Progenitor cell of endocrine pancreas (in vitro differentiated cells): Measurements from ENCODE around the gene POLR1H. TPM values are rescaled to one million over a fixed set of nuclear protein-coding genes. Genes with fewer than 3 reads are reported as not detected.

Experiments
- DNase-seq: peaks from one replicate; pipeline ENCODE4 v3.0.0; 2021; ENCODE audit warnings: low spot score; ENCODE audit not compliant: unreplicated experiment
- H3K27ac Mint-ChIP-seq: 2 replicates; pipeline ENCODE4 v1.8.0; 2021; ENCODE audit warnings: mild to moderate bottlenecking, moderate library complexity, mixed read lengths
- H3K27me3 Mint-ChIP-seq: 2 replicates; pipeline ENCODE4 v1.8.0; 2021; ENCODE audit warnings: mixed read lengths
- H3K36me3 Mint-ChIP-seq: 2 replicates; pipeline ENCODE4 v1.8.0; 2022; ENCODE audit warnings: mixed read lengths; ENCODE audit not compliant: insufficient read depth
- H3K4me1 Mint-ChIP-seq: 2 replicates; pipeline ENCODE4 v1.8.0; 2021; ENCODE audit warnings: low read depth, mixed read lengths
- H3K4me3 Mint-ChIP-seq: 2 replicates; pipeline ENCODE4 v1.8.0; 2021; ENCODE audit warnings: low read depth, mild to moderate bottlenecking, moderate library complexity, mixed read lengths
- H3K9me3 Mint-ChIP-seq: 2 replicates; pipeline ENCODE4 v1.8.0; 2021; ENCODE audit warnings: low read depth, mixed read lengths
- CTCF ChIP-seq: fragments of 200-600 bp; sonication (generic); IDR thresholded peaks from one replicate; pipeline ENCODE4 v1.5.0; 2021; ENCODE audit warnings: antibody characterized with exemption, mild to moderate bottlenecking; ENCODE audit not compliant: unreplicated experiment
- total RNA-seq: library from RNA; stranded (reverse); gene quantifications from 2 replicates; pipeline ENCODE4 v1.2.1, GENCODE V29; 2021

Gene POLR1H
- total RNA-seq, 1 donor from 2014 or later: 27.3 TPM

GRCh38 chr6:30041221-30041620 lies 19.8 kb upstream of the POLR1H start:
- H3K4me1 Mint-ChIP-seq: no peaks in the 10 kb centered on the region
- H3K4me3 Mint-ChIP-seq: no peak overlapping the region
- no peaks in the 10 kb centered on the region for H3K36me3 Mint-ChIP-seq
- no peaks in the 10 kb centered on the region for H3K9me3 Mint-ChIP-seq
- H3K27ac Mint-ChIP-seq: no peak overlapping the region
- H3K27me3 Mint-ChIP-seq: no peaks in the 10 kb centered on the region
- DNase-seq: no peak
- TF ChIP-seq CTCF: no peak

GRCh38 chr6:30041821-30042220 lies 19.2 kb upstream of the POLR1H start:
- Mint-ChIP-seq H3K4me3 (no peak overlapping the region), H3K27me3 (no peaks in the 10 kb centered on the region), H3K9me3 (no peaks in the 10 kb centered on the region), H3K27ac (no peak overlapping the region), H3K36me3 (no peaks in the 10 kb centered on the region), H3K4me1 (no peaks in the 10 kb centered on the region)
- no peak for TF ChIP-seq CTCF
- DNase-seq: no peak

GRCh38 chr6:30042476-30042875 lies 18.6 kb upstream of the POLR1H start:
- Mint-ChIP-seq H3K4me3 (no peak overlapping the region), H3K4me1 (no peaks in the 10 kb centered on the region), H3K36me3 (no peaks in the 10 kb centered on the region), H3K27me3 (no peaks in the 10 kb centered on the region), H3K27ac (no peak overlapping the region), H3K9me3 (no peaks in the 10 kb centered on the region)
- DNase-seq: no peak
- TF ChIP-seq CTCF: no peak

- H3K4me3 Mint-ChIP-seq: no peak overlapping the region
- no peaks in the 10 kb centered on the region for H3K9me3 Mint-ChIP-seq
- H3K27ac Mint-ChIP-seq: no peak overlapping the region
- TF ChIP-seq CTCF: no peak
- no peak for DNase-seq
- H3K36me3 Mint-ChIP-seq: no peaks in the 10 kb centered on the region
- H3K27me3 Mint-ChIP-seq: no peaks in the 10 kb centered on the region
- H3K4me1 Mint-ChIP-seq: no peaks in the 10 kb centered on the region
Observed at GRCh38 chr6:30042914-30043313, 18.2 kb upstream of the POLR1H start.

GRCh38 chr6:30043744-30044143 lies 17.3 kb upstream of the POLR1H start:
- Mint-ChIP-seq H3K27me3 (no peaks in the 10 kb centered on the region), H3K9me3 (no peaks in the 10 kb centered on the region), H3K36me3 (no peaks in the 10 kb centered on the region), H3K27ac (no peak overlapping the region), H3K4me1 (no peaks in the 10 kb centered on the region), H3K4me3 (no peak overlapping the region)
- TF ChIP-seq CTCF: no peak
- DNase-seq: no peak
